HEK293 (cell line): ENCODE measurements around the gene LBHD2.

Experiments
- ATF2 ChIP-seq: fragments of 450-650 bp; formaldehyde crosslinking; IDR thresholded peaks from 2 replicates; pipeline ENCODE4 v1.5.1; 2016; ENCODE audit warnings: missing biosample characterization, missing genetic modification characterization, low read depth
- GLI2 ChIP-seq: fragments of 450-650 bp; formaldehyde crosslinking; IDR thresholded peaks from 2 replicates; pipeline ENCODE4; 2017; ENCODE audit warnings: missing biosample characterization, missing genetic modification characterization, low read depth, borderline replicate concordance
- KLF8 ChIP-seq: fragments of 450-650 bp; formaldehyde crosslinking; IDR thresholded peaks from 2 replicates; pipeline ENCODE4 v1.5.1; 2016; ENCODE audit warnings: missing biosample characterization, missing genetic modification characterization
- MZF1 ChIP-seq: fragments of 450-650 bp; formaldehyde crosslinking; IDR thresholded peaks from 2 replicates; pipeline ENCODE4 v1.5.1; 2017; ENCODE audit warnings: missing biosample characterization, missing genetic modification characterization, borderline replicate concordance
- PRDM10 ChIP-seq: fragments of 450-650 bp; formaldehyde crosslinking; IDR thresholded peaks from 2 replicates; pipeline ENCODE4 v1.5.1; 2016; ENCODE audit warnings: missing biosample characterization, missing genetic modification characterization
- PRDM2 ChIP-seq: fragments of 450-650 bp; formaldehyde crosslinking; IDR thresholded peaks from 2 replicates; pipeline ENCODE4 v1.5.1; 2016; ENCODE audit warnings: missing biosample characterization, missing genetic modification characterization, borderline replicate concordance
- SP3 ChIP-seq: fragments of 450-650 bp; formaldehyde crosslinking; IDR thresholded peaks from 2 replicates; pipeline ENCODE4 v1.5.1; 2016; ENCODE audit warnings: missing biosample characterization, missing genetic modification characterization
- YY1 ChIP-seq: fragments of 450-650 bp; formaldehyde crosslinking; IDR thresholded peaks from 2 replicates; pipeline ENCODE4 v1.5.1; 2018; ENCODE audit warnings: missing biosample characterization, missing genetic modification characterization
- ZBTB49 ChIP-seq: fragments of 450-650 bp; formaldehyde crosslinking; IDR thresholded peaks from 2 replicates; pipeline ENCODE4 v1.5.1; 2016; ENCODE audit warnings: missing biosample characterization, missing genetic modification characterization, low read depth
- ZBTB8A ChIP-seq: fragments of 450-650 bp; formaldehyde crosslinking; IDR thresholded peaks from 2 replicates; pipeline ENCODE4 v1.5.1; 2016; ENCODE audit warnings: missing biosample characterization, missing genetic modification characterization
- ZEB2 ChIP-seq: fragments of 450-650 bp; formaldehyde crosslinking; IDR thresholded peaks from 2 replicates; pipeline ENCODE4 v1.5.1; 2016; ENCODE audit warnings: missing biosample characterization, missing genetic modification characterization
- ZNF114 ChIP-seq: fragments of 450-650 bp; formaldehyde crosslinking; IDR thresholded peaks from 2 replicates; pipeline ENCODE4 v1.5.0; 2017; ENCODE audit warnings: missing biosample characterization, missing genetic modification characterization
- ZNF121 ChIP-seq: fragments of 450-650 bp; formaldehyde crosslinking; IDR thresholded peaks from 2 replicates; pipeline ENCODE4 v1.5.1; 2016; ENCODE audit warnings: missing biosample characterization, missing genetic modification characterization
- ZNF335 ChIP-seq: fragments of 450-650 bp; formaldehyde crosslinking; conservative IDR thresholded peaks from 2 replicates; pipeline ENCODE4 v1.5.1; 2016; ENCODE audit warnings: missing biosample characterization, missing genetic modification characterization
- ZNF354C ChIP-seq: fragments of 450-650 bp; formaldehyde crosslinking; IDR thresholded peaks from 2 replicates; pipeline ENCODE4 v1.5.1; 2016; ENCODE audit warnings: missing biosample characterization, missing genetic modification characterization, low read depth, borderline replicate concordance
- ZNF426 ChIP-seq: fragments of 450-650 bp; formaldehyde crosslinking; IDR thresholded peaks from 2 replicates; pipeline ENCODE4 v1.5.1; 2017; ENCODE audit warnings: missing biosample characterization, missing genetic modification characterization, mild to moderate bottlenecking, inconsistent platforms, moderate library complexity
- ZNF549 ChIP-seq: fragments of 450-650 bp; IDR thresholded peaks from 2 replicates; pipeline ENCODE4 v1.5.1; 2018; ENCODE audit warnings: missing biosample characterization, missing genetic modification characterization, mild to moderate bottlenecking, inconsistent platforms, moderate library complexity
- ZNF629 ChIP-seq: fragments of 450-650 bp; formaldehyde crosslinking; IDR thresholded peaks from 2 replicates; pipeline ENCODE4 v1.5.1; 2017; ENCODE audit warnings: missing biosample characterization, missing genetic modification characterization
- ZNF660 ChIP-seq: fragments of 450-650 bp; IDR thresholded peaks from 2 replicates; pipeline ENCODE4 v1.5.1; 2018; ENCODE audit warnings: missing biosample characterization, mild to moderate bottlenecking, missing genetic modification characterization
- ZNF664 ChIP-seq: fragments of 450-650 bp; formaldehyde crosslinking; IDR thresholded peaks from 2 replicates; pipeline ENCODE4 v1.5.1; 2016; ENCODE audit warnings: missing biosample characterization, missing genetic modification characterization
- ZNF830 ChIP-seq: fragments of 450-650 bp; IDR thresholded peaks from 2 replicates; pipeline ENCODE4 v1.5.0; 2018; ENCODE audit warnings: missing biosample characterization, missing genetic modification characterization, low read depth, mild to moderate bottlenecking, moderate library complexity
- ZSCAN4 ChIP-seq: fragments of 450-650 bp; formaldehyde crosslinking; IDR thresholded peaks from 2 replicates; pipeline ENCODE4 v1.5.1; 2017; ENCODE audit warnings: missing biosample characterization, missing genetic modification characterization

LBHD2 gene

GRCh38 chr14:103130965-103131364 lies 47.0 kb downstream of the LBHD2 start (continued):
- TF ChIP-seq ZBTB49 (no peak), ZNF660 (tag by site-specific recombination) (no peak), ZSCAN4 (tag by site-specific recombination) (no peak), ZNF830 (no peak), ZNF426 (no peak), PRDM10 (tag by site-specific recombination) (peak; percentile 82), KLF8 (no peak), ZEB2 (peak; percentile 32; the same call in 1 of the 2 replicates), MZF1 (no peak), ZNF114 (tag by site-specific recombination) (no peak), ATF2 (tag by site-specific recombination) (no peak), YY1 (tag by site-specific recombination) (no peak), PRDM2 (tag by site-specific recombination) (no peak), ZNF354C (tag by site-specific recombination) (no peak), ZNF664 (tag by site-specific recombination) (no peak), GLI2 (tag by site-specific recombination) (no peak), ZBTB8A (tag by site-specific recombination) (no peak), SP3 (peak; percentile 65), ZNF629 (tag by site-specific recombination) (peak; percentile 52; the same call in 1 of the 2 replicates), ZNF121 (tag by site-specific recombination) (no peak), ZNF335 (tag by site-specific recombination) (peak; percentile 68), ZNF549 (tag by site-specific recombination) (no peak)
